HG03139 (cell line): Measurements from ENCODE around the gene YPEL3.
"Not testable (repeated sequence)": the region's sequence is repeated elsewhere in the genome, so short reads cannot be mapped to it uniquely, and the experiment has no call there.

Experiments
- ATAC-seq: cut with Tn5 transposase; IDR thresholded peaks from one replicate; pipeline ENCODE4 v1.9.1; 2021; ENCODE audit not compliant: unreplicated experiment

Gene YPEL3

GRCh38 chr16:30117768-30118167 is 21.8 kb upstream of the YPEL3 start:
- ATAC-seq: no peak

- no peak for ATAC-seq
Measured at GRCh38 chr16:30116291-30117207, 20.5 kb upstream of the YPEL3 start.

DNA sequence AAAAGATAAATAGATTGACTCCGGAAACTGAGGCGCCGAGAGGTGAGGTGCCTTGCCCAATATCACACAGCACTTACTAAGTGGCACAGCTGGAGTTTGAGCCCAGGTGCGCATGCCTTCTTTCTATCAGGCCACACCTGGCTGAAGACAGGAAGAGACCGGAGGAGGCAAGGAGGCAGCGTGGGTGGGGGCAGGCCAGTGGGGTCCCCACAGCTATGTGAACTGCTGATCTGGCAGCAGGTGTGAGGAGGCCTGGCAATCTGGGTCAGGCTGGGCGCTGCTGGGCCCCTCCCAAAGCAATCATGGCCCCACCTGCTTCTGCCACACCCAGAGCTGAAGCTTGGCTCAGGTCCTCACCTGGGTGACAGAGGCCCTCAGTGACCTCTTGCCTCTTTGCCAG is 19.2 kb upstream of the YPEL3 start:
- no peak for ATAC-seq

DNA sequence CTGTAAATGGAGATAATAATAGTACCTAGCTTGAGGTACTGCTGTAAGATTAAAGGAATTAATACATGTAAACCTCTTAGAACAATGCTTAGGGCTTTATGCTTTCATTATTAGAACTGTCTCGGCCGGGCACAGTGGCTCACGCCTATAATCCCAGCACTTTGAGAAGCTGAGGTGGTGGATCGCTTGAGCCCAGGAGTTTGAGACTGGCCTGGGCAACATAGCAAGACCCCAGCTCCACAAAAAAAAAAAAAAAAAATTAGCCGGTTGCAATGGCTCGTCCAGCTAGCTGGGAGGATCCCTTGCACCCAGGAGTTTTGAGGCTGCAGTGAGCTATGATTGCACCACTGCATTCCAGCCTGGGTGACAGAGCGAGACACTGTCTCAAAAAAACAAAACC is 18.8 kb upstream of the YPEL3 start:
- ATAC-seq: not testable (repeated sequence)

DNA sequence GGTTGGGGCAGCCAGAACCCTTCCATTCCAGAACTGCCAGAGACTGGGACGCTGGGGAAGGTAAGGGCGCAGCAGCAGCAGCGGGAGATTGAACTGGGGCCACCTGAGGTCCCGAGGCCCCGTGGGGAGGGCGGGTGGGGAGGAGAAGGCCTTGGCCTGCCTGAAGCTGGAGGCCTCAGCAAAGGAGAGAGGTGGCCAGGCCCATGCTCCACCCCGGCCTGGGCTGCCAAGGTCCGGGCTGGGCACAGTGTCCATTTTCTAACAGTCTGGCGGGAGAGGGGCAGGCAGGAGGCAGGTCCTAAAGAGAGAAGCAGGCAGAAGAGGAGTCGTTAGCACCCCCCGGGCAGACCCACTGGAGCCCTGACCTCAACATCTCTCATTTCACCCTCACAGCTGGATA is 18.4 kb upstream of the YPEL3 start:
- no peak for ATAC-seq

DNA sequence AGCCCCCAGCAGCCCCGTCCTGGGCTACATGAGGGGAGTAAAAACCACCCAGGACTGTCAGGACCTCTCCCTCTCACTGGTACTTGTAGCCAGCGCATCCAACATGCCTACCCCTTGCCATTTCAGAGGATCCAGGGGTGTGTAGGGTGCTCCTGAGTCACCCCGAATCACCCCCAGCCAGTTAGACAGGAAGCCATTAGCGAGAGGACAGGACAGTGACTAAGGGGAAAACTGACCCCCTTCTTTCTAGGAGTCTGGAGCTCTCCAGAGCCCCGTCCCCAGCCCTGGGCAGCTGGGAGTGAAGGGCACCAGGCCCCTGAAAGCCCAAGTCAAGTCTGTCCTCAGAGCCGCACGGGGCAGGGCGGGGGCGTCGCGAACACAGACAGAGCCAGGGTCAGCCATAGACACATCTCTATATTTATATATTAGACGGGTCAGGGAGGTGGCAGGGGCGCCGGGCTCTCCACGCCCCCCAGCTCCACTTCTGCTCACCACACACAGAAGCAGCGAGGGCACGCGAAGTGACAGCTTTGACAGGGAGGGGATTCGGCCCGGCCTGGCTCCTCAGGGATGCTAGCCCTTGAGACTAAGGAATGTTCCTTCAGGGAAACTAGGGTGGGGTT is 17.8 kb upstream of the YPEL3 start:
- ATAC-seq: no peak

GRCh38 chr16:30113031-30113710 is 17.2 kb upstream of the YPEL3 start, which contains the start of gene GDPD3:
GDPD3 (minus strand) TSS chr16:30113537; CDS start chr16:30113478, 59 bp downstream.
- no peak for ATAC-seq

GRCh38 chr16:30112197-30113030 is 16.4 kb upstream of the YPEL3 start:
- ATAC-seq: no peak

GRCh38 chr16:30110661-30111060 is 14.6 kb upstream of the YPEL3 start:
- ATAC-seq: no peak

DNA sequence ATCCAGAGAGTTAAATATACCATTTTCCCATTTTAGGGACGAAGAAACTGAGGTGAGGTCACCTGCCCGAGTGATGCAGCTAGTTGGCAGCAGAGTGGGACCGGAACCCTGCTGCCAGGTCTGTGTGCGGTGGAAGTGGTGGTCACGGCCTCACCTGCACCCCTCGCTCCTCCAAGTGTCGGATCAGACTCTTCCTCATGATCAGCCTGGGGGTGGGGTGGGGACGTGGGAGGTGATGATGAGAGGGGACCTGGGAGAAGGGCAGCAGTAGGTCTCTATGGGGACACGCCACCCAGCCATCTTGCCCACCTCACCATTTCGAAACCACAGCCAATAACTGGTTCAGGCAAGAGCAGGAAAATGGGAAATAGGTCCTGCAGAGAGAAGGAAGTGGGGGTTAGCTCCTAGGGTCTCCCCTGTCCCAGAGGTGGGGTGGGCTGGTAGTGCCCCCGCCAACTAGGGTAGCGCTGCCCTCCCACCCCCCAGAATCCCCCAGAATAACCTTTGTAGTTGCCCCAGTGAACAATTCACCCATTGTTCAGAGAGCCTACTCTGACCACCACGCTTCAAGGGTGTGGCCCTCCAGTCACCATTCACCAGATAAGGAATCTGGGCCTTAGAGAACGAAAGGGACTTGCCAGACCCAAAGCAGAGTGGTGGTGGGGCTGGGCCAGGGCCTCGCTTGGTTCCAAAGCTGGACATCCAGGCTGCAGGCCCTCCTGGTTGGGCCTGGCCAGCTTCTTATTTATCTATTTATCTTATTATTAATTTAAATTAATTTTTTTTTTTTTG is 12.2 kb upstream of the YPEL3 start:
- ATAC-seq: no peak

DNA sequence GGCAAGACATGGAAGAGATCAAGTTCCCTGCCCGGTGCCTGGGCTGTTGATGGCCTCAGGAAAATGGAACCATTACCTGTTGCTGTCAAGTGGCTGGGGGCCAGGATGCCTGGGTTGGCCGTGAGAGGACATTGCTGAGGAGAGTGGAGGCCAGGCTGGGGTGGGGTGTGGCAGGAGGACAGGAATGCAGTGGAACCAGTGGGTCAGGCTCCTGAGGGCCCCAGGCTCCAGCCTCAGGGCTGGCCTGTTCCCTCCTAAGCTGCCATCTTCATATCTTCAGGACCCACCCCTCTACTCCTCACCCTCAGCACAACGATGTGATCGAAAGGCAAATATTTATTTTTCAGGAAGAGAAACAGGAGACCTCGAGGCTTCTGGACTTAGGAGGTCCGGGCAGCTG is 8.5 kb upstream of the YPEL3 start:
- no peak for ATAC-seq

GRCh38 chr16:30104090-30104489 is 8.1 kb upstream of the YPEL3 start:
- no peak for ATAC-seq

DNA sequence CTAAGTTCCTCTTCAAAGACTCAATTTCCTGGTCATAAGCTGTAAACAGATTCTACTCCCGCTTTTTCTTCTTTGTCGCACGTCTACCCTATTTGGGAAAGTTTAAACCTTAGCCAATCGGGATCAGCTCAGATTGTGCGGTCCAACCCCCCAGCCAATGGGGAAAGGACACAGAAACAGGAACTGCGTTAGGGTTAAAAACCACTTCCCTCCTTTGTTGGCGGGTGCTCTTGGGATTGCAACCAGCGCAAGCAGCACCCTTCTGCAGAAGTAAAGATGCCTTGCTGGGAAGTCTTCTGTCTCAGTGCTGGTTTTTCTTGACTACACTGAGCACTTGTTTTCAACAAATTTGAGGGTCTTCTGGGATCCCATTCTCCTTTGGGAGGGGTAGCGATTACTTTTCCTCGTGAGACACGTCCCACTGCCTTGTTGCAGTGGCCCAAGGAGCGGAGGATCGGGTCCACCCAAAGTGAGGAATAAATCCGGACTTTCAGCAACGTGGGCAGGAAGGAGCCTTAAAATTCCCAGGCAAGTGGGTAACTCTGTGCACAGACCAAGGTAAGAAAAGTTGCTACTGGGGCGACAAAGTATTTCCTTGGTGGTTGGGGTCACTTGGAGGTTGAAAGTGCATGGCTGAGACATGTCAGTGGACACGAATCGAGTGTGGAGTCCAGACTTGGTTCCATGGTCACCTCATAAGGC is 1.0 kb upstream of the YPEL3 start:
- ATAC-seq: no peak

- no peak for ATAC-seq
Measured at GRCh38 chr16:30095166-30096078, 591 bp downstream of the YPEL3 start.

DNA sequence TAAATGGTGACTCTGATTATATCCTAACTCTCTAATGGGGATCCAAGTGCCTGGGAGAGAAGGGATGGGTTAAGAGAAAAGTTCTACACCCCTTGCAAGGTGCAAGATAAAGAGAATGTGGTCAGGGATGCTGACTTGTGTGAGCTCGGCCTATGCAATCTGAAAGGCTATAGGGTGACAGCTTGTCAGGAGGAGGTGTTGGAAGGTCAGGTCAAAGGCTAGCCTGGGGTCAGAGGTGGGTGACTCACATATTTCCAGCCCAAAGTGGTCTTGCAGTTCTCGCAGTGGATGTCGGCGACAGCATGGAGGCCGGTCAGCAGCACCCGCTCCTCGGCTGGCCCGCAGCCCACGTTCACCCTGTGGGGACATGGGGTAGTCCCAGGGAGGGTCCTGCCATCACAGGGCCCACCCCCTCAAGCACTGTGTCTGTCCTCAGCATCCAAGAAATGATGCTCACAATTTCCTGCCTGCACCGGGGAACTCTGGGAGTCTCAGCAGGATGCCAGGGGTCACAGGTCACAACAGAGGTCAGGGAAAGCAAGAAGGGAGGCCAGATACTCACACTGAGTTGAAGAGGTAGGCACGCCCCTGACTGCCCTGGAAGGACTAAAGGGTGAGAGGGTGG is 1.4 kb downstream of the YPEL3 start:
- ATAC-seq: no peak

GRCh38 chr16:30092373-30093010 is 3.5 kb downstream of the YPEL3 start:
- ATAC-seq: peak; percentile 36
